ELR (cell line): ENCODE measurements around the gene MAOA.
A peak's percentile ranks its signal among the peaks of the same experiment; 100 is the strongest.
"Not testable (repeated sequence)": the region's sequence is repeated elsewhere in the genome, so short reads cannot be mapped to it uniquely, and the experiment has no call there.

Source experiments
- DNase-seq: peaks from one replicate; pipeline ENCODE4 v3.0.0-alpha.2; 2015; ENCODE audit warnings: low read depth

The MAOA gene

DNA sequence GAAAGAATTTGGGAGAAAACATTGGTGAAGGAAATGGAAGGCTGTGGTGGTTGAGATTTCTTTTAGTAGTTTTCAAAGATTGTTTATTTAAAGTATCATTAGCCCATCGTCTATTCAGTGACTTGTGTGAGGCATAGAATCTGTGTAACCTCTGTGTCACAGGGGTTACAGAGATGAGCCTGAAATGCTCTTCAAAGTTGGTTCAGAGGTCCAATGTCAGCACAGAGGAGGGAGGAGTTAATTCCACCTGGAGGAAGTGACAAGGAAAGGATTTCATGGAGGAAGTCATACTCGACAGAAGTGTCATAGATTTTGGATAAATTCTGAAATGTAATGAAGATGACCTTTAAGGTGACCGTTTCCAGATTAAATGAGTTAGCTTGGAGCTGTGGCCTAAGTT is 8.2 kb downstream of the MAOA start:
- DNase-seq, result no peak

DNA sequence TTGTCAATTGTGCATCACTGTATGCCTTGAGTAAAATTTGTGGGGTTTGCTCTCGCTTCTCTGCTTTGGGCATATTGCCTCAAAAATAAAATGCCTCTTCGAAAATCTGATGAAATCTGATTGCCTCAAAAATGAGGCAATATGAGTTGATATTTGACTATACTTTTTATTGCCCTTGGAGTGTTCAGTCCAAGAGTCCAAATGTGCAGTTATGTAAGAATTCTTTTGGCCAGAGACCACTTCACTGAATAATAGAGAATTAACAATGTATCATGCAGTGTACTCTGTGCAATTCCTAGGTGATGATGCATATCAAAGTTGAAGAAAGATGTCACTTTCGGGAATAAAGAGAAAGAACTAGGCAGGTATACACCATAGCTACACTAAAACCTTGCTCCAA is 8.6 kb downstream of the MAOA start:
- DNase-seq, result no peak

DNA sequence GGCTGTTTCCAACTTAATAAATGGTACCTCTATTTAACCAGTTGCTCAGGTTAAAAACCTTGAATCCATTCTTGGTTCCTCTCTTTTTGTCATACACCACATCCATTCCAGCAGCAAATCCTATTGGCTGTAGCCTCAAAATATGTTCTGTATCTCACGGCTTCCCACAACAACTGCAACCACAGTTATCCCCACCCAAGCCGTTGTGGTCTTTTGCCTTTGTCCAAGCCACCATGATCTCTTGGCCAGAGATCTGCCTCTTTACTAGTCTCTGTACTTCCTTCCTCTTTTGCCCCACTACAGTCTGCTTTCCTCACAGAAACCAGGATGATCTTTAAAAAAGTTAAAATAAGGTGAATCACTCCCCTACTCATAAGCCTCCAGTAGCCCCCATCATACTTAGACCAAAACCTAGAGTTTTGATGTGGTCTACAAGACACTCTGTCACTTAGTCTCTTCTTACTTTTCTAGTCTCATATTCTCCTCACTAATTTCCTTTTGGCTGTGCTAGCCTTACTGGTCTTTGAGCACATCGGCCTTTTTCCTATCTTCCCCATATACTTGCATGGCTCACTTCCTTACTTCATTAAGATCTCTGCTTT is 10.3 kb downstream of the MAOA start:
- no peak for DNase-seq

DNA sequence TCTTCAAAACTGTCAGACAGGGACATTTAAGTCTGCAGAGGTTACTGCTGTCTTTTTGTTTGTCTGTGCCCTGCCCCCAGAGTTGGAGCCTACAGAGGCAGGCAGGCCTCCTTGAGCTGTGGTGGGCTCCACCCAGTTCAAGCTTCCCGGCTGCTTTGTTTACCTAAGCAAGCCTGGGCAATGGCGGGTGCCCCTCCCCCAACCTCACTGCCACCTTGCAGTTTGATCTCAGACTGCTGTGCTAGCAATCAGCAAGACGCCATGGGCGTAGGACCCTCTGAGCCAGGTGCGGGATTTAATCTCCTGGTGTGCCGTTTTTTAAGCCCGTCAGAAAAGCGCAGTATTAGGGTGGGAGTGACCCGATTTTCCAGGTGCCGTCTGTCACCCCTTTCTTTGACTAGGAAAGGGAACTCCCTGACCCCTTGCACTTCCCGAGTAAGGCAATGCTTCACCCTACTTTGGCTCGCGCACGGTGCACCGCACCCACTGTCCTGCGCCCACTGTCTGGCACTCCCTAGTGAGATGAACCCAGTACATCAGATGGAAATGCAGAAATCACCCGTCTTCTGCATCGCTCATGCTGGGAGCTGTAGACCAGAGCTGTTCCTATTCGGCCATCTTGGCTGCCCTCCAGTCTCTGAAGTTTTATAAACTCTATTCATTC is 20.0 kb downstream of the MAOA start:
- DNase-seq, result not testable (repeated sequence)

DNA sequence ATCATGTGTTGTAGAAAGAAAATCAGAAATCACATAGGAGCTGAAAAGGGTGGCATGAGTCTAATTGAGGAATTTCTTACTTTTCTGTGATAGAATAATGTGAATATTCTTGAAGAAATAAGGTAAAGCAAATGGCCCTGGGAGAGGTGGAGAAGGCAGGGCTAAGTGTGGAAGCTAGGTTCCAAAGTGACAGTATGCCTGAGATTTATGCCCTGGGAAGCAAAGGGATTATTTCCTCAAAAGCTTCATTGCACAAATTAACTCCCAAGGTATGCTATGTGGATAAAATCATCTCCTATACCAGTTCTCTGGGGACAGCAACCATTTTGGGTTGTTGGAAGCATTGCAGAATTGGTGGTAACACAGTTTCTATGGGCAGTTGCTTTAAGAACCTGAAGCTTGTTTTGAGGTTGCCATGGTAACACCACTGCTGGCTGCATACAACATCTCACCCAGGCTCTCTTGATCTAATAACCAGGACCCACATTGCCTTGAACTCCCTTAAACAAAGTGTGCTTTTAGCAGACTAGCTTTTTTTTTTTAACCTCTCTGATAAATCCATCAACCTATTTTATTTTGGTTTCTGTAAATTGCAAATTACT is 21.0 kb downstream of the MAOA start:
- DNase-seq, result no peak

DNA sequence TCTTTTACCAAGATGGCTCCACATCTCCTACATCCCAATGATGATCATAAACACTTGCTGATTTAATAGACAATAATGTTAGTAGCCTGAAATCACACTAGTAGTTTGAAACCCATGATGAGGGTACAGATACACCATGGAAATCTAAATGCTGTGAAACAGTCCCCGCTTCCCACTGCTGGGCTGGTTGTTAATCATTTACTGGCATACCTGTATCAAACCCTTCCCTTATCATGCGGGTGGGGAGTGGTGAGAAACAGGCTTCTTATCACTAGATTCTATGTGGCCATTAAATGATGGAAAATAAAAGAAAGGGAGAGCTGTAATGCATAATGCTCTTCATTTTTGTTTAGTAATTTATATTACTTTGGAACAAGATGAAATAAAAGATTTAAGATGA is 21.9 kb downstream of the MAOA start:
- no peak for DNase-seq

DNA sequence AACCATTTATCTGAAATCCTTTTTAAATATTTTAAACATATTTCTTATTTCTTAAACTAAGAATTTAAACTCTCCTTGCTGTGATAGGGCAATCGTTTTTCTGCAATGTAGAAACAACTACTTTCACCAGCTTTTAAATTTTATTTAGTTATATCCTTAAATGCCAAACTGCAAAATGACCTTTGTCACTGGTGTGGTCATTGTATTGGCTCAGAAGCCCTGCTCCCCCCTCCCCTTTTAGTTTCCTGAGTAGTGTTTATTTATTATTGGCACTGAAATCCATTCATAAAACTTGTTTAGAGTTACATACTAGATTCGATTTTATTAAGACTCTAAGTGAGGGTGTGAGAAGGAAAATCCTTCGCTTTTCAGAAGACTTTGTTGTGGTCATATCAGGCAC is 23.0 kb downstream of the MAOA start:
- DNase-seq, result no peak

DNA sequence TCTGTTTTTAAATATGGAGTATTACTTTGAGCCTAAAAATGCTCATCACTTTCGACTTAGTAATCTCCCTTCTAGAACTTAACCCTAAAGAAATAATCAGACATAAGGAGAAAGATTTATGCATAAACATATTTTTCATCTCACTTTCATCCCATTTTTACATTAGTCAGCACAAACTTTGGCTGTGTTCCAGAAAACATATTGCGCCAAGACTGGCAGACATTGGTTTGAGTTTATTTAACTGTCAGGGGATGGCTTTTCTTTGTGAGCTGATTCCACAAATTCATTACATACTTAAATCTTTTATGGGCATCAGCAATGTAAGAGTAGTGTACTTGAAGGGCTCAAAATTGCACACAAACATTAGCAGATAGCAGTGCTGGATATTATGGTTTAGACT is 23.7 kb downstream of the MAOA start:
- DNase-seq, result no peak

DNA sequence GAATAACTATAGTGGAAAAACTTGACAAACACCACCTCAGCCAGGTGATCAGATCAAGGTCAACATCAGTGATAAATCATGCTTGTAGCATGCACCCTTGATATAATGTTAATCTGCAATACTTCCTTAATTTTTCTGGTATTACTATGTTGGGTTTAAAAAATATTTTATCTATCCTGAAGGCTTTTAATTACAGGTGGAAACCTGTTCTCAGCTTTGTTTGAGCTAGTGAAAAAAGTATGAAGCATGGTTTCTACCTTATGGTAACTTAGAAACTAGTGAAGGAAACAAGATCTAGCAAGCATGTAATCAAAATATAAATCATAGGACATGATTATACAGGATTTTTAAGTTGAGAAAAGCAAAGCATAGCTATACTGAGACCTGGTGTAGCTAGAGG is 26.6 kb downstream of the MAOA start:
- no peak for DNase-seq

DNA sequence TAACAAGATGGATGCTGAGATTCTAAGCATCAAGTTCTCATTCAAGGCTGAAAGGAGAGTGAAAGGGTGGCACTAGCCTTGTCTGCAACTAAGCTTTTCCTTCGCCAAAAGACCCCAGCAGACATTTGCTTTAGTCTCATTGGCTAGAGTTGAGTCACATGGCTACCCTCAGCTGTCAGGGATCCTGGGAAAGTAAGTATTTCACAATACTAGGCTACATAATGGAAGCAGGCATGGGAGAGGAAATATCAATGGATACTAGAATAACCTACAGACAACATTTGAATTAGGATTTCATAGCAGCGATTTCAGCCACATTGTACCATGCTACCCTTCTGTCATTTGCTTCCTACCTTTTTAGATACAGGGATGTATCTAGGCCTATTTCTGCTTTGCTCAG is 29.1 kb downstream of the MAOA start:
- no peak for DNase-seq

DNA sequence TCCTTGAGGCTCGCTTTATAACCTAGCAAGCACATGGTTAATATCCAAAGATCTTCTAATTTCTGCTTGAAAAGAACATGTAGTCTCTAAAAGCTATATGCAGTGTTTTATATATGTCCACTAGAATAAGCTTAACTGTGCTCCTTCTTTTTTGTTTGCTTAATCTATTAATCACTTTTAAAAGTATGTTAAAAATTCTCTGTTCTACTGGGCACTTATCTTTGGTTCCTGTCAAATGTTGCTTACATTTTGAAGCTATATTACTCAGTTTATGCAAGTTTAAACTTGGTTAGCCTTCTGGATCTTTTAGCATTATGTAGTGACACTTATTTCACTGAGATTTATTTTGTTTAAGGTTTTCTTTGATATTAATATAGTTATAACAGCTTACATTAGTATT is 32.5 kb downstream of the MAOA start:
- no peak for DNase-seq

DNA sequence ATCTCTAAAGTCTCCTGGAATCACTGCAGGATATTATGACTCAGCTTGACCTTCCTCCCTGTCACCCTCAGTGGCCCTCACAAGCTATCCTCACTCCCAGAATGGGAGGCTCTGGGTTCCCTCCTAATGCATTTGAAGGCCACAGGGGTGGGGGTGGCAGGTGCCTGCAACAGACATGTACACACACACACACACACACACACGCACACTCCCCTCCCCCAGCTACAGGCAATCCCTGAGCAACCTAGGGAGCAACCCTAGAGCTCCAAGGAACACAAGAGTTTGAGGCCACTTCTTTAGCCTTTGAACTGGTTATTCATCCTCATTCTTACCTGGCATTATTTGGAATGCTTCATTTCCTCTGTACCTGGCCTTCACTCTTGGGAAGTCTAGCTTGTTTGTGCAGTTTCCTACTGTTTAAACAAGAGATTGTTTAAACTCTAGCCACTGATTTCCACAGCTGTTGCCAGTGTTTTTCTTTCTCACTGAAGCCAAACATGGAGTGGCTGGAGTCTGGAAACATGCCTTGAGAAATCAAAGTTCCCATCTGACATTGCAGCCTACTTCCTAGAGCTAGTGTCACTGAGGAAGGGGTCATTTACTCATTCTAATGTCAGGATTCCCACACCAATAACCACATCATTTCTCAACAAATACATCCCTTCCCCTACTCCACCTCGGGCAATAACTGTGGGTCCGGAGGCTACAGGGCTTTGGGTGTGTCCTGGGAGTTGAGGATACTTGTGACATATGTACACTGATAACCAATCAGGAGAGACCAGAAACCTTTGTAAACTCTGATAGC is 37.7 kb downstream of the MAOA start:
- DNase-seq, result no peak

DNA sequence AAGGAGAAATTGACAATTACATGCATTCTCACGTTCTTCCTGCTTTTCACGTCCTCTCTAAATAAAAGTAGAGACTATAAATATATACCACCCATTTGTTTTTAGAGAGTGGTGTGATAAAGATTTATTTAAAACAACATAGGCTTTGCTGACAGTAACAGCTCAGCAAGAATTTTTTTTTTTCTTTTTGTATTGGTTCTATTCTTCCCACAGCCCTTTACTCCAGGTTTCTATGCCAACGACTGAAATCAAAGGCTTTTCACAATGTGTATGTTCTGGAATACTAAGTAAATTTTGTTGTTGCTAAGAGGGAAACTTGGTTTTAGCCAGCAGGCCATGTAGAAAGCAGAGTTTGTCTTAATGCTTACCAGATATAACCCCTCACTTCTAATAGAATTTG is 43.4 kb downstream of the MAOA start:
- no peak for DNase-seq

DNA sequence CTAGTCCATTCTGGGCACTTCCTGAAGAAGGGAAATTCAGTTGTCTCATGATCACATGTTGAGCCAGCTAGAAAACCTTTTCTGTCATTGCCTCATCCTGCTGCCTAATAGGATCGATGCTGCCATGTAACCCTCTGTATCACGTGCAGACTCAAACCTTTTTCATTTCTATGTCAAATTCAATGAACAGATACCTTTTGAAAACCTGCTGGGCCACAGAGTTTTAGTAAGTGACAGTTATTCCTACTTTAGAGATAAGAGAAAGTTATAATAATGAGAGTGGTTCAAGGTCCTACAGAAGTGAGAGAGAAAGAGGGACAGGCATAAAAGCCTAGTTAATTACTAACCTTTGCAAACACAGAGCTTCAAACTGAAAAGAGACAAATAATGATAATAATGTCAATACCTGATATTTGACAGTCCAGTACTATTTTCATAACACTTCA is 46.0 kb downstream of the MAOA start:
- no peak for DNase-seq

DNA sequence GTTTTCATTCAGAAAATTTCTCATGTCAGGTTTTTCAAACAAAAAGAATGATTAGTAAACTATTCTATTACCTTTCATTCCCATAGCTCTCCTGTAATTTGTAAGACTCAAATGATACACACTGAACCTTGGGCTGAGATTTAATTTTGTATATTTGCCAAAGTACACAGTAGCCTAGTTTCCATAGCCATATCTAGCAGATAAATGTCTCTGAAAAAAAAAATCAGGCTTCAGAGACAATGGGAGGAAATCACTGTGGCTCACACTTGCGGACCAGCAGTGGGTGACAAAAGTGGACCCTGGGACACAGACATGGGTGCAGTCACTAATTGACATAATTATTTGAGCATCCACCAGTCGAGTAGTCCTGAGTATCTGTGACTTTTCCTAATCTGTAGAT is 46.6 kb downstream of the MAOA start:
- no peak for DNase-seq

DNA sequence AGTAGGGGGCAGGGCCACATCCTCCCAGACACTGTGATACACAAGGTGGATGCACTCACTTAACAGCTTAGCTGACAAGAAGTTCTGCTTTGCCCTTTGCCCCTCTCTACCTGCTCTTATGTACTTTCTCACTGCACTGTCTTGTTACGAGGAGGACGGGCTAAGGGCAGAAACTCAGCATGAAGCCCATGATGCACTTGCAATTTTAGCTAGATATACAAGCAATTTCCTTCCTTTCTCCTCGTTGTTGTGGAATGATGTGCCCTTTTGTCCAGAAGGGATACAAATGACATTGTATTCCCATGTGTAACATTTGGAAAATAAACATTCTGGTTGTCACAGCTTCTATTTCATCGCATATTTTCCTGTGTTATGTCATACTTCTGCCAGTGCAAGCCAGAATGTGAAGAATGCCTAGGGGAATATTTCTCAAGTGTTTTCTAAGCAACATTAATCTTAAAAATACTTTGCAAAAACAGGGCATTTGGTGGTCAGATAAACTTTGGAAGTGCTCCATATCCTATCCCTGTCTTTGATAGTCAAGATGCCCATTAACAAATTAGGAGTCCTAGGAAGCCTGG is 47.2 kb downstream of the MAOA start:
- DNase-seq, result peak; percentile 41

DNA sequence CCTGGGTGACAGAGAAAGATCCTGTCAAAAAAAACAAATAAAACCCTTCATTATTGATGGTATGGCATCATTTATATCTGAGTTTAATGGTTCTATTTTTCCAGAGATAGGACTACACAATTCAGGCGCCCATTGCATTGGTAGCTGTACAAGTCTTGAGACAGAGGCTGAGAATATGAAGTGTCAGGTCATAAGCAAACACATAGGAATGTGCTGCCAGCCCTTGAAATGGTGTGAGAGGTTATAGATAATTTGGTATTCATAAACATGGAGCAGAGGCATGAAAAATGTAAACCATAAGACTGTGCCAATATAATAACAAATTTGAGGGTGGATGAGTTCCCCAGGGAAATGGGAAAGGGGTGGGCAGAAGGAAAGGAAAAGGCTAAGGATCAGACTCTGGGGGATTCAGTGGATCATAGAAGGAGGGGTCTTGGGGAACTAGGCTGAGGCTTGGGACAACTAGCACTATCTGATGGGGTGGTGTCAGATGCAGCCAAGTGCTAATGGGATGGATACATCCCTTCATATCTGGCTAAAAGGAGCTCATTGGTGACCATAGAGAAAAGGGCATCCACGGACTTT is 50.8 kb downstream of the MAOA start:
- no peak for DNase-seq

DNA sequence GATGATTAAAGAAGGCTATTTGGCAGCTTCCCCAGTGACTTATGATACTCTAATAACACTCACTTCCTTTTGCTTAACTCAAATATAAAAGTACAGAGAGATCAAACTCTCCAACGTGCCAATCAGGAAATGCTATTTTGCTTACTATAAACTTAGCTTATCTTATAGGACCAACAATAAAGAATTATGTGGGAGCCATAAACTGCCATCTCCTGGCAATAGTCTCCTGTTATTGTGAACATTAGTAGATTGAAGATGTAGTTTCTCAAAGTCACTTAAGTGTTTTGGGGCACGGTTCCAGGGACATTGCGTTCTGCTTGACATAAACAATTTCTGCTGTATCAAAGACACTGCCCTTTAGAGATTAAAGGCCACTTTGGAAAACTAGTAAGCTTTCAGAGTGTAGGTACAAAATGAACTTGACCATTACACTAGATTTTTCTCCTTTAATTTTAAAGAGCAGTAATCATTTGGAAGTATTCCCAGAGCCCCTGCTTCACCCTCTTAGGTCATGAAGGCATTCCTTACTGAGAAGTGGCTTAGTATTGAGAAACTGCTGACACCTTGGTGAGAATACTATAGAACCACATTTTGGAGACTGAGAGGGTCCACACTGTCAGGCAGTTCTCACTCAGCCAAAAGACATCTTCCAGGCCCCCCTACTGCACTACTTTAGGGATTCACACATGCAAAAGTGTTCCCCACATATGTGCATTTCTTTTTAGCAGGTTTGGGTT is 51.9 kb downstream of the MAOA start:
- DNase-seq, result no peak

DNA sequence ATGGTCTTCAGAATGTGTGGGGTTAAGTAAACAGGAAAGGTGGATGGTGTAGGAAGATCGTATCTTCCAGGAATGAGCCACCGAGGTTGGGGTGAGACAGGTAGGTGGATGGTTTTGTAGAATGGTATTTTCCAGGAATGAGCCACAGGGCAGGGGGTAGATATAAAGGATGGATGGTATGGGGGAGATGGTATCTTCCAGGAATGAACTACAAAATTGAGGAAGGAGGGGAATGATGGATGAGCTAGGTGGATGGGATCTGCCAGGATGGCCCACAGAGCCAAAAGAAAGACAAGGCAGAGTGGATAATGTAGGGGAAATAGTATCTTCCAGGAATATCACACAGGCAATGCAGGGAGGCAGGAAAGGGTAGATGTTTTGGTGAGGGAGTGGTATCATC is 60.0 kb downstream of the MAOA start:
- no peak for DNase-seq

DNA sequence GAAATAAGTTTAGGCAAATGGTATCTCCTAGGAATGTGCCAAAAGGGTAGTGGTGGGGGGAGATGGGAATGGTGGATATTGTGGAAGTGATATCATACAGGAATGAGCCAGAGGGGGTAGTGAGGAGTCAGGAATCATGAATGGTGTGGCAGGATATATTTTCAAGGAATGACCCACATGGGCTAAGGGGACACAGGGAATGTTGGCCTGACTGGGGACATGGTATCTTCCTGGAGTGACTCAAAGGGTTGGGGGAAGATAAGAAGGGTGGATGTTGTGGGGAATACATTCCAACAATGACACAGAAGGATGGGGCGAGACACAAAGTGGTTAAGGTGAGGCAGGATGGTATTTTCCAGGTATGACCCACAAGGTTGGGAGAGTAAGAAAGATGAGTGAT is 60.6 kb downstream of the MAOA start:
- no peak for DNase-seq

DNA sequence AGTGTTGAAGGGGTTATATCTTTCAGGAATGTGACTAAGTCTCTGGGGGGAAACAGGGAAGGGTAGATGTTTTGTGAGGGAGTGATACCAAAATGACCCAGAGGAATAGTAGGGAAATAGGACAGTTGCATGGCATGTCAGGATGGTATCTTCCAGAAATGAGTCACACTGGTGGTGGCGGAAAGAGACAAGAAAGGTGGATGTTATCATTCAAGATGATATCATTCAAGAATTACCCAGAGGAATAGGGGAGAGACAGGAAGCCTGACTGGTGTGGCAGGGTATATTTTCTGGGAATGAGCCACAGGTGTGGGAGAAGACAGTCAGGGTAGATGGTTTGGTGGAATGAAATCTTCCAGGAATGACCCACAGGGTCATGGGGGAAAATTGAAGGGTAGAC is 61.1 kb downstream of the MAOA start:
- no peak for DNase-seq

DNA sequence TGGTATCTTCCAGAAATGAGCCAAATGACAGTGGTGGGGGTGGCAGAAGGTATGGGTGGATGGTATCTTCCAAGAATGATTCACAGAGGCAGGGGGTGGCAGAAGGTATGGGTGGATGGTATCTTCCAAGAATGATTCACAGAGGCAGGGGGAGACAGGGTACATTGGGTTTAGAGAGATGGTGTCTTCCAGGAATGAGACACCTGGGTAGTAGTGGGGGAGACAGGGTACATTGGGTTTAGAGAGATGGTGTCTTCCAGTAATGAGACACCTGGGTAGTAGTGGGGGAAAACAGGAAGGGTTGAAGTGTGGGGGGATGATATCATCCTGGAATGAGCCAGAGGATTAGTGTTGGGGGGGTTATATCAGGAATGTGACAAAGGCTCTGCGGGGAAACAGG is 62.0 kb downstream of the MAOA start:
- no peak for DNase-seq
